ENCODE measurements around the gene DCANP1. TPM values are rescaled to one million over a fixed set of nuclear protein-coding genes. Genes with fewer than 3 reads are reported as not detected.

Gene DCANP1
- total RNA-seq, 1 donor from 2014 or later, result not detected

DNA sequence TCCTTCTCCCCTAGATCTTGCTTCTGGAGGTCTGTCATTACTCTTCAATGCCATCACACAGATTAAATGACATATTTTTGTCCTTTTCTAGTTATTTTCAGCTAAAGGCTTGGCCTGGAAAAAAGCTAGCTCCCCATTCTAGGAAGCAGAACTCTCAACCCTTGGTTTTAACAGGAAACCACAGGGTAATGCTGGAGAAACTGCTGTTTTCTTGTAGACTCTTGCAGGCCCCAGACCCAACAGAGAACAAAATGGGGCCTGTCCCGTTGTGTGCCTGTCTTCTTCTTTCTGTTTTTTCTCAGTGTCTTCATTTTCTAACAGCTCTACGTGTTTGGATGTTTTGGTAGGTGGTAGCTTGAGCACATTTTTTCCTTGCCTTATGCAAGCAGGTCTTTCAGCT, 21.5 kb downstream of the DCANP1 start:
- no peak for DNase-seq (ENCODE audit: low read depth)

DNA sequence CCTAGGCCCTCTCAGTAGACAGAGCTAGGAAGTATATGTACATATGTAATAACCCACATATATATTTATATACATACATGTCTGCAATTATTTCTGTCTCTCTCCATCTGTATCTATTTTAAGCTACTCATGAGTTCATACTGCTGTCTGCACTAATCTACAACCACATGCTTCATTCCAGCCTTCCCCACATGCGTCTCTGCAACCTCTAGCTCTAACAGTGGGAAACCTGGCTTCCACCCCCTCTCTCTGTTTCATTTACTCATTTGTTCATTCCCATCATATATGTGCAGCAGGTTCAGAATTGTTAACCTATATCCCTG, 23.3 kb downstream of the DCANP1 start:
- no peak for DNase-seq (ENCODE audit: low read depth)

DNA sequence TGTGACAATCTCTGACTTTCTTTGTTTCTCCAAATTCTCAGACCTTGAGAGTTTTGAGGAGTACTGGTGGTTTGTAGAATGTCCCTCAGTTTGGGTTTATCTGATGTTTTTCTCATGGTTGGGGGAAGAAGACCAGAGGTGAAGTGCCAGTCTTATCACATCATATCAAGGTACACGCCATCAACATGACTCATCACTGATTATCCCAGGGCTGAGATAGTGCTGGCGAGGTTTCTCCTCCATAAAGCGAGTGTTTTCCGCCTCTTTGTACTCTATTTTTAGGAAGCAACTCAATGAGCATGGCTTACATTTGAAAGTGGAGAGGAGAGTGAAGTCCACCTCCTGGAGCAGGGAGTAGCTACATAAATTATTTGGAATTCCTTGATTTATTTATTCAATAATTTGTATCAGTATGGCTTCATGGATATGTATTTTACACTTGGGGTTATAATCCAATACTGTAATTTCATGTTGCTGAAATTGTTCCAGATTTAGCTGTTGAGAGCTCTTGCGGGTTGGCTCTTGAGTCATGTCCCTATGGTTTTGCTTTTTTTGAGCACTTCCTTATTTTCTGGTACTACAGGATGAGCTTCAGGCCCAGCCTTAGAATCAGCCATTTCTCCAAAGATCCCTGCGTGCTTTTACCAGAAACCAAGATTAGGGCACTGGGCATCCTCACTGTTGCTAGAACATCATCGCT, 23.9 kb downstream of the DCANP1 start:
- no peak for DNase-seq (ENCODE audit: low read depth)

DNA sequence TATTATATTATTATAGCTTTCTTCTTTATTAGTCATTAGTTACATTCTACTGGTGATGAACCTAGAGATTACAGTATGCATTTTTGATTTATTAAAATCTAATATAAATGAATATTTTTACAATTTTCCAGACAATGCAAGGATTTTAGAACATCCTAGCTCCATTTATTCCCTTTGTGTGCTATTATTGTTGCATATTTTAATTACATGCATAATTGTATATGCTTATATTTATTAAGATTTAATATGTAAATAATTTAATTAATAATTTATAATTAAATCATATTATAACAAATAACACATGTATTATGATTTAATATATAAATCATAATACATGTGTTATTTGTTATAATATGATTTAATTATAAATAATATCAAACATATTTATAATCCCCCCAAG, 24.7 kb downstream of the DCANP1 start:
- no peak for DNase-seq (ENCODE audit: low read depth)

DNA sequence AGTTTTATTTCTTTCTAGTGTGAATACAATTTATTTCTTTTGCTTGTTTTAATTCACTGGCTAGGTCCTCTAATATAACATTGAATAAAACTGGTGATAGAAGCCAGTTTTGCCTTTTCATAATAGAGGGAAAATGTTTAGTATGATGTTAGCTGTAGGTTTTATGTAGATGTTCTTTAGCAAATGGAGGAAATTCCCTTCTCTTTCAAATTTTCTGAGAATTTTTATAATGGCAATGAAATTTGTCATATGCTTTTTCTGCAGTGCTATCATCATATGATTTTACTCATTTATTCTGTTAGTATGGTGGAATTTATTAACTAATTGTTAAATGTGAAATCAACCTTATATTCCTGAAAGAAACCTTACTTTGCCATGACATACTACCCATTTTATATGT, 30.1 kb downstream of the DCANP1 start:
- no peak for DNase-seq (ENCODE audit: low read depth)

DNA sequence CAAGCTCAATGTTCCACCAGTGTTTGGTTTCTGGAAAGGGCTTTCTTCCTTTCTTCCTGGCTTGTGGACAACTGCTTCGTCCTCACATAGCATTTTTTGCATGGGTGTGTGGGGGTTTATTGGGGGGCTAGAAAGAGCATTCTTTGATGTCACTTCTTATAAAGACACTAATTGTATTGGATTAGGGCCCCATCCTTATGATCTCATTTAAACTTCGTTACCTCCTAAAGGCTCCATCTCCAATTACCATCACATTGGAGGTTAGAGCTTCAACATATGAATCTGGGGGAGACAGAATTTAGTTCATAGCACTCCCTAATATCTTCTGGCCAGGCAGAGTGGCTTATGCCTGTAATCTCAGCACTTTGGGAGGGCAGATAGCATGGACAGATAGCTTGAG, 42.1 kb downstream of the DCANP1 start:
- DNase-seq (ENCODE audit: low read depth), result no peak

DNA sequence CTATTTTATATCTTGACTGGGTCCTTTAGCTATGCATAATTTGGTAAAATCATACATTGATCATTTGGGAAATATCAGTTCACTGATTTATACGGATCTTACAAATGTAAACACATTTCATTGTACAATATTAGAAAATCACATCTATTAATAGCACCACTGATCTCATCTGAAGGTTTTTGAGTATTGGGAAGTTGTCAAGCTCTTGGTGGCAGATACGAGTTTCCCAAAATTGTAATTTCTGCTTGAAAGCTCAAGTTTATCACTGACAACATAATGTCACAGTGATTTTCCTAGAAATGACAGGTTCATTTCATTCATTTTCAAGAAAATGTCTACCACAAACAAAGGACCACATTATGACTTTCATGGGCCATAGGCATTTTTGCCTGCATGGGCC, 45.1 kb downstream of the DCANP1 start:
- DNase-seq (ENCODE audit: low read depth), result no peak

DNA sequence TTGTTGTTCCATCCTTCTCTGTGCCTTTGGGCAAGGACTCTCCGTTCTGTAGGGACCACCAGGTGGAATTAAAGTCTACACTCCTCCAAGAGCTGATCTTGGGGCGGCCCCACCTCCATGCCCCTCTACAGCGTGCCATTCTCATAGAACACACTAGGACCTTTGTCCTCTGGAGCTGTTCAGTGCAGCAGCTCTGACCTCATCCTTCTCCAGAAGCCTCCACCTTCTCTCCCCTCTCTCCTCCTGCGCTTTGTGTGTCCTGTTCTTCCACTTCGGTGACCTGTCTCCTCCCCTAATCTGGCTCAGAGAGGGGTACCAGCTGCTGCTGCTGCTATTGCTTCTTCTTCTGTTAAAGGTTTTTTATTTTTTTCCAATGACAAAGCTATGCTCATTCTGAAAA, 46.3 kb downstream of the DCANP1 start:
- no peak for DNase-seq (ENCODE audit: low read depth)

DNA sequence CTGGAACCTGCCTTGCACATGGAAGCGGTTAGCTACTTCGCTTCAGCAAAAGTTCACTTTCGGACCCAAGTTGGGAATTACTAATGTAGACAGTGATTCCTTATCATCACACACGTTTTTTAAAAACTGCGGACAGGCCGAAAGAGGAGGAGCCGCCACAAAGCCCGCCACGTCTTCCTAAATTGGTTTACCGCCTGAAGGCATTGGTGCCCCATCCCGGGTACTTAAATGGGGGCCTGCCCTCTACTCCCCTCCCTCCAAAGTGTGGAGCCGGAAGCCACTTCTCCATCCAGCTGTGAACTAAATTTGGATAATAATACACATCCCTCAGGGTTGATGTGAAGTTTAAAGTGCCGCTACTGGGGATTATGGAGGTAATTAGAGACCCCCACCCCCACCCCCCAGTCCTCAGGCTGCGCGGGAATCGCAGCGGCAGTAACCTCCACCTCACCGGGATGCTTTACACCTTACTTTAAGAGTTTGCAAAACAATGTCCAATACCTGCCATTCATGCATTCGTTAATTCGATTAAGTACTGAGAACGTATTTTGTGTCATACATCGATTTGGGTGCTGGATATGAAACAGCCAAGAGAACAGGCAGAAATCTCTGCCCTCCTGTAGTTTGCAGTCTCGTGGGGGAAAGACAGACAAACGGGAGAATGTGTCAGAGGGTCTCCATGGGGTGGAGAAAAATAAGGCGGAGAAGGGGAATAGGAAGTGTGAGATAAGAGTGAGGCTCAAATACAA, 47.2 kb downstream of the DCANP1 start:
- no peak for DNase-seq (ENCODE audit: low read depth)

DNA sequence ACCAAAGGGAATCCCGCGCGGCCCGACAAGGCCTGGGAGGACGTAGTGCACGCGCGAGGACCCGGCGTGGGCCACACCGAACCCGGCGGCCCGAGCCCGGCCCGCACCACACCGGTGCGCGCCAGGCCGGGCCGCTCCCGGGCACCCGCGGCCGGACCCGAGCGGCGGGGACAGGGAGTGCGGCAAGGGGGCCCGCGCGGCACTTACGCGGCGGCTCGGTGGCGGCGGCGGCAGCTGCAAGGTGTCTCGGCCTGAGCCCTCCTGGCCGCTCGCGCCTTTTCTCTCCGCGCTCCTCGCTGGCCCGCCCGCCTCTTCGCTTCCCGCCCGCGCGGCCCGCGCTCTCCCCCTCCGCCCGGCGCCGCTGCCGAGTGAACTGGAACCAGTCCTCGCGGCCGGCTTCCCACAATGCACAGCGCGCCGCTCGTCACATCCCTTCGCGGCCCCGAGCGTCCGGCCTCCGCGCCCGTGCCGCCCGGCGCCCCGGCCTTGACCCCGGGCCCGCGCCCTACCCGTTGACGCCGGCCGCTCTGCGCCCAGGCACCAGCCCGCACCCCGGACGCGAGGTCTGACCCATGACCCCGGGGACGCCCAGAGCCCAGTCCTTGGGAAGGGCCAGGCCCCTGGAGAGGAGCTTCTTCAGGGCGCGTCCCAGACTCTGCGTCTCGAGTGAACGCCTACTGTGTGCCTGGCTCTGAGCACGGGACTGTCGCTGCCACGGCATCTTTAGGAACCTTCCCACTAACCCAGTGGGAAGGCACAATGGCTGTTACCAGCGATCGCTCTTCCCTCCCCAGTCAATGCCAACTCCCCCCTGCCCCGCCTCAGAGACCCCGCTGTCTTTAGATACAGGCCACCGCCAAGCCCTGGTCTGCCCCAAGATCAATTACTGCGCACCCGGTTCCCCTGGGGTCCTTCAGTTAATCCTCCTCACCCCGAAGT, 48.0 kb downstream of the DCANP1 start, which contains the start of gene MACROH2A1:
Gene MACROH2A1 (minus strand): TSS at position 377 of the 939 bp plus-strand sequence. CDS start 10,138 bp downstream, outside the sequence.
- peak; percentile 55 for DNase-seq (ENCODE audit: low read depth)

DNA sequence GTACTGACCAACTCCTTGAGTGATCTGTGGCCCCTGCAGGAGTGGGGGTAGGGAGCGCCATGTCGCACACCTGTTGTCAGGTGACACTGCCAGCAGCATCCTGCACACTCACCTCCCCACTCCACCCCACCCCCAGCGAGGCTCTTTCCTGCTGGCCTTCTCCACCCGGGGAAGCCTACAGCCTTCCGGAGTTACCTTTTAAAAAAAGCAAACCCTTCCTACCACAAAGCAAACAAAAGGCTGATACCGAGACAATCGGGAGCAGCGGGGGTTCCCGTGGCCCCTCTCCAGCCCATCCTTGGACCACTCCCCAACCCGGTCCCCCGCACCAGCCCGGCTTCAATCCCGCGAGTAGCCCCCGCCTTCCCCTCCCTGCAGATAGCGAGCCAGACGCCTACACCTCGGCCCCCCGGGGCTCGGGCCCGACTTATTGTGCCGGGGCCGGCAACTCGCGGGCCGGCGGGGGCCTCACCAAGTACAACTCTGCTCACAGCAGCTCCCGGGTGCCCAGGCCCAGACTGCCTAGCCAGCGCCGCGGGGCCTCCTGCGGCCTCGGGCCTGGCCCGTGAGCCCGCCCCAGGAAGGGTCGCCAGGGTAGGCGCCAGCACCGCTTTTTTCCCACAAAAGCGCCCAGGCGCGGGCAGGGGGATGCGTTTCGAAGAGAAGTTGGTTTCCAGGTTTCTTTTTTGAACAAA, 48.8 kb downstream of the DCANP1 start:
- no peak for DNase-seq (ENCODE audit: low read depth)

DNA sequence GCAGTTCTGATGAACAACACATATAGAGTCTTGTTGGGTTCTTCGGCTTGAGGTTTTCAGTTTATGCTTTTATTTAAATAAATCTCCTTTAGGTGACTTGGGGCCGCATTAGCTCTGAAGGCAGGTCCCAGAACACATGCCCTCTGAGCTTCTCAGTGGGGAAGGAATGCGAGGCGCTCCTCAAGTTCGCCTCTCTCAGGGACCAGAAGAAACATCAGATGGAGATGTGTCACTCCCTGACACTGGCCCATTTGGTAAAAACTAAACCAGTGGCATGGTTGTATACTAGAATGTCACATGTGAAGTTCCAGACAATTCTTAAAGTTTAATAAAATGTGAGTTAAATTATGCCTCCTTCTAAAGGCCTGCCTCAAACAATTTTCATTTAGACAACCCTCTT, 50.1 kb downstream of the DCANP1 start:
- DNase-seq (ENCODE audit: low read depth), result no peak

DNA sequence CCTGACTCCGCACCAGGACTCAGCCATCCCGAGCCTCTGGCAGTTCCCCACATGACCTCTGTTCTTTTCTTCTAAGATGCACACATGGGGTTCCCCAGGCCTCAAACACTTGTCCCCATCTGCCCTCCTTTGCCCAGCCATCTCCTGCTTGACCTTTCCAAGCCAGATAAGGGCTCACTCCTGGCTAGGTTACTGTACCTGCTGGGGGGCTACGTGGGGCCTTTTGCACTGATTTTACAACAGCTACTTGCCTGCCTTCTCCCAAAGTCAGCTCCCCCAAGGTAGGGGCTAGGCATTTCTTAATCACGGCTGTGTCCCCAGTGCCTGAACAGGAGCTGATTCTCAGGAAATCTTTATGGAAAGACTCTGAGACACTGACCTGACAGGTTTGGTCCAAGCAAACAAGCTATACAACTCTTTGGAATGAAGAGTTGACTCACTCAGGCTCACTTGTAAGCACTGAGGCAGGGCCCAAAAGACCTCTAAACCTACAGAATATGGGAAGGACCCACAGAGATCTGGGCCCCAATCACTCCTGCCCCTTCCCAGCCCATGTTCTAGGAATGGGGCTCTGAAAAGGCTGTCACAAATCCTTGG, 50.6 kb downstream of the DCANP1 start:
- DNase-seq (ENCODE audit: low read depth), result no peak

DNA sequence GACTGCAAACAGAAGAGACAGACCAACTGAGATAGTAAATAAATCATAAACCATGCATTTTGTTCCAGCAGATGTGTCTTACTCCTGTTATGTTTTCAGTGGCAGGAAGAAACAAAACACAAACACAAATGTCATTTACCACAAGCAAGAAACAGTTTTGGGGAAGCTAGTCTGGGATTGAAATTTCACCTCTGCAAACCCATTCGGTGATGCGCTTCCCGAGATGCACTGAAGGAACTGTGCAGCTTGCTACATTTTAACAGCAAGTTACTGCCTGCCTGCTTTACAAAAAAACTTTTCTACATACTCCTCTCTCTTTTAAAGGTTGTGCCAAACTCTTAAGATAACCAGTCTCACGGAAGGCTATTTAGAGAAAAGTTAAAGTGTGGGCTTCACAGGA, 51.3 kb downstream of the DCANP1 start:
- DNase-seq (ENCODE audit: low read depth), result no peak

DNA sequence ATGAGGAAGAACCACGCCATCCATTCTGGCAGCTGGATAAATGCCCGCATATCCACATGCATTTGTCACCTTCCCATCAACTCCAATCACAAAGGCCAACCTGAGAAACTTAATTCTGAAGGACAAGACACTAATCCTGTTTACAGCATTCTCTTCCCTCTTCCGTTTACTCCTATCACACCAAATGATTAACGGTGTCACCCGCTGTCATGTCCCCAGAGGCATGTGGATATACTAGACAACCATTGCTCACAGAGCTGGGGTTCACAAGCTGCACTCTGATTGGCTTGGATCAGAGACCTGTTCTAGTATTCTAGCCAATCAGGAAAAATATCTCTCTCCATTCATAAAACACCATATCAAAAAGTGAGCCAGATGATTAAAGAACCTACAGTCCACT, 51.7 kb downstream of the DCANP1 start:
- no peak for DNase-seq (ENCODE audit: low read depth)

Other genes with a start within 250 kb of the DCANP1 start
- gene MACROH2A1, start 48.1 kb downstream of the DCANP1 start, total RNA-seq, result 282 and 337 TPM in 2 replicates
- gene TIFAB, start 5.0 kb upstream of the DCANP1 start, total RNA-seq, result not detected in 2 replicates
- not detected in 2 replicates for gene NEUROG1, start 88.6 kb upstream of the DCANP1 start, total RNA-seq
- gene CXCL14, start 131.6 kb upstream of the DCANP1 start, total RNA-seq, result 0.69 and 51.1 TPM in 2 replicates